GM18508 (cell line): ENCODE results near the gene OR10P1.
A peak's percentile ranks its signal among the peaks of the same experiment; 100 is the strongest.
"Not testable (repeated sequence)": the region's sequence is repeated elsewhere in the genome, so short reads cannot be mapped to it uniquely, and the experiment has no call there.

Source experiments
- ATAC-seq: cut with Tn5 transposase; IDR thresholded peaks from one replicate; pipeline ENCODE4 v1.9.1; 2021; ENCODE audit warnings: moderate number of reproducible peaks; ENCODE audit not compliant: insufficient read depth, unreplicated experiment

The OR10P1 gene

GRCh38 chr12:55636853-55637252 lies at the start of gene OR10P1:
Gene OR10P1 (plus strand): TSS chr12:55636892. CDS start chr12:55636892, 0 bp downstream.
- no peak for ATAC-seq

DNA sequence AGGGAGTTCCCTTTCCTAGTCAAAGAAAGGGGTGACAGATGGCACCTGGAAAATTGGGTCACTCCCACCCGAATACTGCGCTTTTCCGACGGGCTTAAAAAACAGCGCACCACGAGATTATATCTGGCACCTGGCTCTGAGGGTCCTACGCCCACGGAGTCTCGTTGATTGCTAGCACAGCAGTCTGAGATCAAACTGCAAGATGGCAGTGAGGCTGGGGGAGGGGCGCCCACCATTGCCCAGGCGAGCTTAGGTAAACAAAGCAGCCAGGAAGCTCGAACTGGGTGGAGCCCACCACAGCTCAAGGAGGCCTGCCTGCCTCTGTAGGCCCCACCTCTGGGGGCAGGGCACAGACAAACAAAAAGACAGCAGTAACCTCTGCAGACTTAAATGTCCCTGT lies 46.5 kb upstream of the OR10P1 start:
- not testable (repeated sequence) for ATAC-seq

- ATAC-seq: no peak
Observed at GRCh38 chr12:55607821-55608594, 28.7 kb upstream of the OR10P1 start.

DNA sequence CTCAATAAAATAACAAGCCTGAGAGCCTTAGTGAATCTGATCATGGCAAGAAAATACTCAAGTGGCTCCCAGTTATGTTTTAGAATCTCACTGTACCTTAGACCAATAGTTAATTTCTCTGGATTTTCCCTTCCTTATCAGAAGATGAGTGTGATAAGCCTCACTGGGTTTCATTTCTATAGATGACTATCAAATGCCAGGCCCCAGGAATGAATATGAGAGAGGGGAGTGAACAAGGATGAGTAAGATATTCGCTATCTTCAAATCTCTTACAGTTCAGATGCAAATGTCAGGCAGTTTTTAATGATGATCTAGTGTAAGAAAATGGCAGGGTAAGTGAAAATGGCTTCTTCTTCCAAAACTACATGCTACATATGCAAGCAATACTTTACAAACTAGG lies 26.1 kb upstream of the OR10P1 start:
- no peak for ATAC-seq

DNA sequence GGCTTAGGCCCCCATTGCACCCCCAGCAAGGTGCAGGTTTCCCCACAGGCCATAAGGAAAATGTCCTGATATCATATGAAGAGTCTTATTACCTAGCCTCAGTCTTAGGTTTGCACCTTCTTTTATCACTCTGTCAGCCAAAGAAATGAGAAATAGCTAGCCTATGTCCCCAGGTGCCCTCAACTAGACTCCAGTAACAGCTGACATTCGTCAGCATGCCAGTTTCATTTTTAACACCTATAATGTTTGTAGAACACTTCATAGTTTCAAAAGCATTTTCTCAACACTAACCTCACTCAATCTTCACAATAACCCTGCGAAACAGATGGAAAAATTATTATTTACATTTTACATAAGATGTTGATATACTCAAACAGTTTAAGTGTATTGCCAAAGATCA lies 24.0 kb upstream of the OR10P1 start:
- ATAC-seq: no peak

DNA sequence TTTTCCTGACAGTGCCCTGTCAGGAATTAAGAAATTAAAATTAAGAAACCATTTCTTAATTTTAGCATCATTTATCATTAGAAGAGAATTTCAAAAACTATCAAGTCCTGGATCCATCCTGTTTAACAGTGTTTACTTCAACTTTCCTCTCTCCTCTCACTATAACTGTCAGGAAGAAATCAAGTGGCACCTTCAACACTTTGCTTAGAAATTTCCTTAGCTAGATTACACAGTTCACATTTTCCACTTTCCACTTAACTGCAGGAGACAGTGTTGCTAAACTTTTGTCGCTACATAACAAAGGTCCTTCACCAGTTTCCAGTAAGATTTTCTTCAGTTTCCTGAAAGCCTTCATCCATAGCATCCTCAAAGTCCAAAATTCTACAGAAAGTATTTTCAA lies 21.9 kb upstream of the OR10P1 start:
- no peak for ATAC-seq

DNA sequence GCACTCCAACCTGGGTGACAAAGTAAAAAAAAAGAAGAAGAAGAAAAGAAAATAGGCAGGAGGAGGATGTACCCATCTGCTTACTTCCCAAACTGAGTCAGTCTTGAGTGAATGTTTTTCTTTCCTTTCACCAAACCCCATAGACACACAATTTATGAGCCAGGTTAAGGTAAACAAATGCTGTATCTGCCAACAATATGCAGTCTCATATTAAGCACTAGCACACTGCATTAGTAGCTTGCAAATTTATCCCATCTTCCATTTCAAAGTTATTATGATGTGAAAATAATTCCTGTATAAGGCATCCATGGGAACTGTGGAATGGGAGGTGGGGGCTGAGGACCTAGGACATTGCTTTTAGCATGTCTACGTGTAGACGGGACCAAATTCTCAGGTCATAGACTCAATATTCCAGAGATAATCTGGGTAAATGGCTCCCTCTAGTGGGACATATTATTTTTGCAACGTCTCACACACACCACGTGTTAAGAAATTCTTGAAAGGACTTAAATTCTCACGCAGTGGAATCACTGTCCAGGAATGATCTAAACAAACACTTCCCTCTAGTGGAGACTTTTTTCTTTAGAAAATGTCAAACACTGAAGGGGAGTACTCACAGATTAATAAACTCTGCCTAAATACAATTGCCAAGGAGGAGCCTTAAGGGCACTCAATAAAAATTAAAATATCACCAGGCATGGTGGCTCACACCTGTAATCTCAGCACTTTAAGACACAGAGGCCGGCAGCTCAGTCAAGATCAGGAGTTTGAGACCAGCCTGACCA lies 17.1 kb upstream of the OR10P1 start:
- ATAC-seq: peak; percentile 61

DNA sequence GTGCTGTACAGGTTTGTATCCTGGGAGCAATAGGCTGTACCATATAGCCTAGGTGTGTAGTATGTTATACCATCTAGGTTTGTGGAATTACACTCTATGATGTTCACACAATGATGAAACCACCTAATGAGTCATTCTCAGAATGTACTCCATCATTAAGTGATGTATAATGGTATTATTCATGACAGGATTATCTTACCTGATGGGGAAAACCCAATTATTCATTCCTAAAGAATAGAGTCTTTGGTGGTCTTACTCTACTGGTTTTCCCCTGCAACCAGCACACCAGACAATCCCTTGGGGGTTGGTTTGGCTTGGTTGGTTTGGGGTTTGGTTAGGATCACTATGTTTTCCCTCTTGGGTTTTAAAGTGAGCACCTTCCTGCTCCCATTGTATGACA lies 12.6 kb upstream of the OR10P1 start:
- peak; percentile 51 for ATAC-seq

GRCh38 chr12:55626154-55626553 lies 10.5 kb upstream of the OR10P1 start:
- no peak for ATAC-seq

- no peak for ATAC-seq
Observed at GRCh38 chr12:55629058-55629841, 7.4 kb upstream of the OR10P1 start.

DNA sequence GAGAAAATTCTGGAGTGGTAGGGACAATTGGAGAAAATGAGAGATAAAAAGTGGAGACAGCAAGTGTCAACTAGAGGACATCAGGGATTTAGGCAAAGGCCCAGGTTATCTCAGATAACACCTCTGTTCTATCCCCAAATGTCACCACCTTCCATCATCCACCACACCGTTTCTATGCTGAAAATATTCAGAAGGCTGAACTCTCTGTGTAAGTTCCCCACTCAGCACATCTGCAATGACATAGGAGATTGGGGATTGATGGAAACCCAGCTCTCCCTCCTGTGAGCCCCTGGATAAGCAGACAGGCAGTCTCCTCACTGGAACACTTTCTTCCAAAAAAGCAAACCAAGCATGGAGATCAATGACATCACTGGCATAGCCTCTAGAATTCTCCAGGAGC lies 5.6 kb upstream of the OR10P1 start:
- no peak for ATAC-seq

- ATAC-seq: no peak
Observed at GRCh38 chr12:55631733-55632132, 5.0 kb upstream of the OR10P1 start.

DNA sequence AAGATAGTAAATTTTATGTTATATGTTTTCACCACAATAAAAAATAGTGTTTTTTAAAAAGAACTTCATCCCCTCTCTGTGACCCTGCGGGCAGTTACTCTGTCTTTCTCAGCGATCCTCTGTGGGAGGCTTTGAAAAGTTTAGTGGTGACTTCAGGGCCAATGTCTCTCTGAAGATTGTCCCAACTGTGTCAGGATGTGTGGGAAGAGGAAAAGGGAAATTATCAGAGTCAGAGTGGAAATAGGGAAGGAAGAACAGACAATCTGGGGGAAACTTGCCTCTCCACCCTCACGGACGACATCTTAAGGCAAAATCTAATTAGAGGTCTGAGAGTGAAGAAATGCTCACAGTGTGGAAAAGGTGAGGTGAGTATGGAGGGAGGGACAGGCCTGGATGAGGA lies 3.5 kb upstream of the OR10P1 start:
- no peak for ATAC-seq

DNA sequence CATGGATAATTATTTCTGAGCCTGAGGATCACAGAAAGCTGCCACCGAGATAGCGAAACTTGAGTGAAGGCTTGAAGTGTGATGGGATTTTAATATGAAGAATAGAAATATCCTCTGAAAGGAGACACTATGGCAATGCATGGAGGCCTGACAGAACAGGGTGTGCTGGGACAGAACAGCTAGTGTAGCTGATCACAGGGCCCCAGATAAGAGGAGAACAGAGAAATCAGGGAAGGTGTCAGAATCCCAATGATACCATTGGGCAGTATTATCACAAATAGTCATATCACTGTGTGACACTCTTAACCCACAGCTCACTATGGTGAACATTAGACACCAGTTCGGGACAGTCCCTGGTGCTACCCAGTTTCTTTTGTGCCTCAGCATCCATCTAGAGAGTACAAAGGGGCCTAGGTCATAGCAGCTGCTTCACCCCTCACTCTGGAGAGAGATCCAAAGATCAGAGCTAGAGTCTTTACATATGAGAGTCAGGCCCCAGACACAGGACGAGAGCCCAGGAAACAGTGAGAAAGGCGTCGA lies 506 bp upstream of the OR10P1 start:
- no peak for ATAC-seq

- no peak for ATAC-seq
Observed at GRCh38 chr12:55637467-55637866, 775 bp downstream of the OR10P1 start.

GRCh38 chr12:55641595-55641994 lies 4.9 kb downstream of the OR10P1 start:
- no peak for ATAC-seq

DNA sequence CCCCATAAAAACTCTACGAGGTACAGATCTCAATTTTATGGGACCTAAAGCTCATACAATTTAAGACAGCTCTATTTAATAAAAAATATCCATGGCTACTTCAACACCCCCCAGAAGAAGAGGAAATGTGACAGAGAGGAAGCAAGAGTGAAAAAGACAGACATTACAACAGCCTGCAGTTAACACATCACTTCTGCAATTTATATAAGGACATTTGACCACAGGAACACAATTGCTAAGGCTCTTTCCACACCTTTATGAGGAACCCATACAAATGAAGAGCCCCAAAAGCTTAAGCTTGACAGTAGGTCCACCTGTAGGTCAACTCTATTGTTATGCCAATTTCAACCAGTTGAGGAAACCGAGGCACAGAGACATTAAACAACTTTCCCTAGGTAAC lies 5.6 kb downstream of the OR10P1 start:
- ATAC-seq: no peak

DNA sequence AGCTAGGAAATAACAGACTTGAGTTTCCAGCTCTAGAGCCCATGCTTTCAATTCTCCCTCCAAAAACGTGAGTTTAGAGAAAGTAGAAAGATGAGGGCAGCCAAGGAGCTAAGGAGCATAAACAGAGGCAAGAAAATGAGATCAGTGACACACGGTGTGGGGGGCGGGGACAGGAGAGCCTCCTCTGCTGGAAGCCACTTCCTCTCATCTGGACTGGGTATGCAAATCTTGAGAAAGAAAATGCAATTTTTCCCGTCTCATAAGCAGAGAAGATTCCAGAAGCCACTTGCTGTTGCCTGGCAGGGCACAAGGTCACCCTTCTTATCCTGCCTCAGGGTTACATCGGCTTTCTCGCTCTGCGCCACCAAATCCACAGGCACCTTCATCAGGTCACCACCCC lies 6.0 kb downstream of the OR10P1 start:
- no peak for ATAC-seq

DNA sequence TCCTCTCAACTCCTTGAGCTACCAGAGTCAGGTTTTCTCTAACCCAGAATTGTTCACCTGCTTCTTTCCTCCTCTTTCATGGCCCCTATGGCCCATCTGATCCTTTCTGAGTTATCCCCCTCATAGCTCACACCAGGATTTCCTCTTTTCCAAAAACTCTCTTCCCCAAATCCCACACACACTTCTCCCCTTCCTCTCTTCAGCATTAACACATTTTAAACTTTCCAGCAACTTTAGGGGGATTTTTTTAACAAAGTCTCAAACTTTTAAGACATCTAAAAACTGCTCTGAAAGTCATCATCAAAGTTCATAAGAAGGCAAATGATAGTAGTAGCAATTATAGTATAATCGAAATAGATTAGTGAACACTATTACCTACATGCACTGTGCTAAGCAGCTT lies 7.9 kb downstream of the OR10P1 start:
- ATAC-seq: no peak

GRCh38 chr12:55647027-55647426 lies 10.3 kb downstream of the OR10P1 start:
- no peak for ATAC-seq
